IPS DF 6.9 (cell line): ENCODE data around the gene INTS6L.

Experiments used
- DNase-seq: peaks from one replicate; pipeline ENCODE4 v3.0.0-alpha.2; 2013; ENCODE audit warnings: low read depth, low spot score
- H3K27ac ChIP-seq: one replicate; pipeline ENCODE4 v1.5.1; 2013; ENCODE audit warnings: low read length, control low read depth
- H3K27me3 ChIP-seq: 2 replicates; pipeline ENCODE4 v1.6.1; 2013; ENCODE audit warnings: mild to moderate bottlenecking, low read length; ENCODE audit not compliant: control insufficient read depth, insufficient read depth
- H3K36me3 ChIP-seq: 2 replicates; pipeline ENCODE4 v1.6.1; 2013; ENCODE audit warnings: low read length; ENCODE audit not compliant: control insufficient read depth, insufficient read depth
- H3K4me1 ChIP-seq: 2 replicates; pipeline ENCODE4 v1.6.1; 2013; ENCODE audit warnings: low read length; ENCODE audit not compliant: control insufficient read depth, insufficient read depth
- H3K4me3 ChIP-seq: 2 replicates; pipeline ENCODE4 v1.5.1; 2013; ENCODE audit warnings: mild to moderate bottlenecking, low read length
- H3K9me3 ChIP-seq: 2 replicates; pipeline ENCODE4 v1.6.1; 2013; ENCODE audit warnings: low read length, inconsistent platforms; ENCODE audit not compliant: control insufficient read depth, insufficient read depth
- WGBS: extraction: QIAGEN DNeasy Blood & Tissue Kit; methylation state at CpG from one replicate; pipeline ENCODE4 v1.1.7; 2013; ENCODE audit warnings: mixed read lengths, missing lambda C conversion rate; ENCODE audit not compliant: insufficient read length, insufficient coverage; 5-methylcytosine and 5-hydroxymethylcytosine counted together

The INTS6L gene

DNA sequence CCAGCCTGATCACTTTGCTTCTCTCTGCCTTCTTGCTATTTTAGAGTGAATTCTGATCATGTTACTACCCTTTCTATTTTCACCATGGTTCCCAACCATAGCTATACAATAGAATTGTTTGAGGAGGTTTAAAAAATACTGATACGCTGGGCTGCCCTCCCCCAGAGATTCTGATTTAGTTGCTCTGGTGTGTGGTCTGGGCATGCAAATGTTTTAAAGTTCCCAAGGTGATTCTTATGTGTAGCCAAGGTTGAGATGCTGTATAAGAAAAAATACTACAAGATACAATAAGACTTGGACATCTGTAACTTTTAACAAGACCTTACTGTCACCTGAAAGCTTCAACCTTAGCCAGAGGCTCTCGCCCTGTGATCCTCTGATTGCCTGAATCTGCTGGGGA is 22.2 kb upstream of the INTS6L start:
- Histone ChIP-seq H3K9me3 (no peaks in the 10 kb centered on the region), H3K27ac (no peak overlapping the region), H3K36me3 (no peaks in the 10 kb centered on the region), H3K27me3 (no peaks in the 10 kb centered on the region), H3K4me3 (no peak overlapping the region), H3K4me1 (no peaks in the 10 kb centered on the region)
- no CpG with 5 or more reads among the region's 2 CpGs for WGBS
- no peak for DNase-seq

DNA sequence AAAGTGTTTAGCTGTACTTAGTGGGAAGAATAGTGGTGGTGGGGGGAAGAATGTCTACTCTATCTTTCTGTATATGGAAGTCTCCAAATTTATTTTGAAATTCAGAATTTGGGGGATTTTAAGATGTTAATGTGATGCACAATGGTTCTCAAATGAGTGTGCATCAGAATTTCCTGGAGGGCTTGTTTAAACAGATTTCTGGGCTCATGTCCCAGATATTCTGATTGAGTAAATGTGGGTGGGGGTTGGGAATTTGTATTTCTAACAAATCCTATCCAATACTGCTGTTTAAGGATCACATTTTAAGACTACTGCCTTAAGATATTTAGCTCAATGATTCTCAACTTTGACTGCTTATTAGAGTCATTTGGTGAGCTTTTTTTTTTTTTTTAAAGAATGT is 15.1 kb upstream of the INTS6L start:
- no peak for DNase-seq
- Histone ChIP-seq H3K4me1 (no peaks in the 10 kb centered on the region), H3K27ac (no peak overlapping the region)

DNA sequence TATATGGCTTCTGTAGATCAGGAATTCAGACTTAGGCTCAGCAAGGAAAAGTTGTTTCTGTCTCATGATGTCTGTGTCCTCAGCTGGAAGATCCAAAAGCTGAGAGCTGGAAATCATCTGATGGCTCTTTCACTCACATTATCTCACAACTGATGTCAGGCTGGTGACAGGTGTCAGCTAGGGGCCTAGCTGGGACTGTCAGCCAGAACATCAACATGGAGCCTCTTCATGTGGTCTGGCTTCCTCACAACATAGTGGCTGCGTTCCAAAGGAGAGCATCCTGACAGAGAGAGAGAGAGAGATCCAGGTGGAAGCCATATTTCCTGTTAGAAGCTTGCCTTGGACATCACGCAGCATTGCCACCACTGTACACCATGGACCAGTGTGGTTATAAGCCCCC is 10.6 kb upstream of the INTS6L start:
- no peak for DNase-seq
- no peak overlapping the region for H3K27ac ChIP-seq
- no peak overlapping the region for H3K4me3 ChIP-seq
- peaks cover 1% of the 10 kb centered on the region; the same call in 1 of the 2 replicates for H3K4me1 ChIP-seq
- H3K9me3 ChIP-seq: no peaks in the 10 kb centered on the region
- H3K36me3 ChIP-seq: no peaks in the 10 kb centered on the region
- WGBS: no CpG with 5 or more reads among the region's 2 CpGs
- H3K27me3 ChIP-seq: no peaks in the 10 kb centered on the region

More for the DNA sequence above, 15.1 kb upstream of the INTS6L start:
- no peaks in the 10 kb centered on the region for H3K9me3 ChIP-seq
- no peak overlapping the region for H3K4me3 ChIP-seq
- no peaks in the 10 kb centered on the region for H3K27me3 ChIP-seq
- no peaks in the 10 kb centered on the region for H3K36me3 ChIP-seq

DNA sequence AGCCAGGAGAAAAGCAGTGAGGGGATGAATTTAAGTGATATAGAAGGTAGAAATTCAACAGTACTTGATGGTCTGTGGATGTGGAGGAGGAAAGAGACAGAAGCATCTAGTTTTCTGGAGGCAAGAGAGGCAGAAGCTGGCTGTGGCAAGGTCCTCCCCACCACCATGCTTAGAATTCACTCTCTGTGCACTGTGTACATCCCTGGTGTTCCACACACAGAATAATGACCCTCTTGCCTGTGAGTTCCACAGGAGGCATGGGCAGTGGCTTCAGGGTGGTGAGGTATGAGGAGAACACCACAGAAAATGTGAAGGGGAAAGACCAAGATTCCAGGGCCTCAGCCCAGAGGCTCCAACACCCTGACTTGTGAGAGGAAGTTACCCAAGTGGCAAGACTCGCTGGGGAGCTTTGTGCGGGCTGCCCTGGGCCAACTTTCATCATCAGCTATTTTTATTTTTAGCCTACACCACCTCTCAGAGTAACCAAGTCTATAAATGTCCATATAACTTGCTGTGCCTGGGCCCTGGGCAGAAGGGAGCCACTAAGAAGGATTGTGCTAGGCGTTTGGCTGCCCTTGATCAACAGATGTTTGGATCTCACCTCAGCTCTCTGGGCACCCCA is 7.8 kb upstream of the INTS6L start:
- Histone ChIP-seq H3K27me3 (no peaks in the 10 kb centered on the region), H3K4me1 (peaks cover 1% of the 10 kb centered on the region; the same call in 1 of the 2 replicates), H3K36me3 (no peaks in the 10 kb centered on the region), H3K9me3 (no peaks in the 10 kb centered on the region), H3K4me3 (no peak overlapping the region), H3K27ac (no peak overlapping the region)
- no CpG with 5 or more reads among the region's 3 CpGs for WGBS
- no peak for DNase-seq

DNA sequence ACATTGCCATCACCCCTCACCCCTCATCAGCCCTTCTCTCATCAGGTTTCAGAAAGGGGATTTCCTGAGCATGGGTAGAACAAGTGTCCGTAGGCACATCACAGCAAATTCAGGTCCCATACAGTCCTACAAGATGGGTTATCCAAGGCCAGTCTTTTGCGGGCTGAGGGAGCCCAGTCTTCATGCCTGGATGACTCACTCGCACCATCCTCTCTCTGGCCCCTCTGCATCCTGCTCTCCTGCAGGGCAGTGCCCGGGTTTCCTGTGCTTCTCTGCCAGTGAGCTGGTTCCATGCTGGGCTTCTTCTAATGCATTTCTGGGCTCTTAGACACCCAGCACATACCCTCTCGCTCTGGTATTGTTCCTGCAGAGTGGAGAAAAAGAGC is 7.3 kb upstream of the INTS6L start:
- Histone ChIP-seq H3K27ac (no peak overlapping the region), H3K36me3 (no peaks in the 10 kb centered on the region), H3K27me3 (no peaks in the 10 kb centered on the region), H3K4me3 (no peak overlapping the region), H3K4me1 (peaks cover 1% of the 10 kb centered on the region; the same call in 1 of the 2 replicates), H3K9me3 (no peaks in the 10 kb centered on the region)
- DNase-seq: no peak
- no CpG with 5 or more reads among the region's 5 CpGs for WGBS

DNA sequence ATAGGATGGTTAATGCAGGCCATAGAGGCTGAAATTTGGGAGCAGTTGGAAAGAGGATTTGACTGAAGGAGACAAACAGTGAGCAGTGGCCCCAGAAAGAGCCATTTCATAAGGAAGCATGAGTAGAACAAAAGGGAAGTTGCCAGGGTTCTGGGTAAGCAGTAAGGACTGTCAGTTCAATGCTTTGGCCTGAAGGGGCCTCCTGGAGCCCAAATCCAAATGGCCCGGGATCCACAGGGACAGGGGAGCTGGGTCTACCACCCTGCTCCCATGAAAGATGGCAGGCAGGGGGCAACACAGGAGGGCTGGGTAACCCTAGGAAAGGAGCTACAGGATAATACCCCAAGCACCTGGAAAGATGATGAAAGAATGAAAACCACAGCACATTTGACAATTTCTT is 4.1 kb upstream of the INTS6L start:
- no CpG with 5 or more reads among the region's 1 CpG for WGBS
- Histone ChIP-seq H3K4me1 (peaks cover 1% of the 10 kb centered on the region; the same call in 1 of the 2 replicates), H3K4me3 (no peak overlapping the region), H3K27ac (no peak overlapping the region), H3K36me3 (no peaks in the 10 kb centered on the region), H3K9me3 (no peaks in the 10 kb centered on the region), H3K27me3 (no peaks in the 10 kb centered on the region)
- no peak for DNase-seq

DNA sequence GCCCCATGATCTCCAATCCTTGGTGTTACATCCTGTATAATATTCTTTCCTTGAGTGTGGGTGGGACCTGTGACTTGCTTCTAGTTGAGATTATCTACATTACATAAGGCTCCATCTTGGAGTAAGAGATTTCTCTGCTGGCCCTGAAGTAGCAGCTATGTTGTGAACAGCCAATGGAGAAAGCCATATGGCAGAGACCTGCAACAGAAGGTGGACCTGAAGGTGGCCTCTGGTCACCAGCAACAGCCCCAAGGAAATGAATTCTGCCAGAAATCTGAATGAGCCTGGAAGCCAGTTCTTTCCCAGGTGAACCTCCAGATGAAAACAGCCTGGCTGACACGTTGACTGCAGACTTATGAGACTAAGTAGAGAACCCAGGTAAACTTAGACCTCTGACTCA is 2.3 kb upstream of the INTS6L start:
- no peaks in the 10 kb centered on the region for H3K27me3 ChIP-seq
- H3K4me3 ChIP-seq: no peak overlapping the region
- DNase-seq: no peak
- H3K4me1 ChIP-seq: no peaks in the 10 kb centered on the region
- H3K27ac ChIP-seq: no peak overlapping the region
- no peaks in the 10 kb centered on the region for H3K9me3 ChIP-seq
- no CpG with 5 or more reads among the region's 1 CpG for WGBS
- H3K36me3 ChIP-seq: no peaks in the 10 kb centered on the region

DNA sequence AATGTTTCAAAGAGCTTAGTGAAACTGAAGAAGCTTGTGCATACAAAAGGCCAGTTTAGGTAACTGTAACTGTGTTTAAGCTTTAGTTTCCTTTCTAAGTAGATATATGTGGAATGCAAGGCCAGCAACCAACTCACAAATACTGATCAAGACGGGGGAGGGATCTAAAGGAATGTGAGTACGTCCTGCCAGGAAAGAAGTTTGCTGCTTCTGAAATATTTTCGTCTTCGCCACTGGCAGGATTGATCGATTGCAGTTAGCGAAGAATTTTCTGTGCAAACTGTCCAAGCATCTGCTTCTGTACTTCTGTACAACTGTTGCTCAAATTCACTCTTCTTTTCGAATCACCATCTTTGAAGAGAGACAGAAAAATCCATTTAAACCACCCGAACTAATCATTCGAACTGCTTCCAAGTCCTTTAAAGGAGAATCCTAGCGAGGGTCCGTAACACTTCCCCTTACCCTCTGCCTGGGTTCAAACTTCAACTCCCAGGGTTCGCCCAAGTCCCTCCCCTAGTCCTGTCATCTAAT is 373 bp upstream of the INTS6L start:
- Histone ChIP-seq H3K27me3 (no peaks in the 10 kb centered on the region), H3K27ac (no peak overlapping the region), H3K9me3 (no peaks in the 10 kb centered on the region), H3K4me3 (no peak overlapping the region; the same call in 1 of the 2 replicates), H3K4me1 (no peaks in the 10 kb centered on the region), H3K36me3 (no peaks in the 10 kb centered on the region)
- DNase-seq: no peak
- no CpG with 5 or more reads among the region's 12 CpGs for WGBS

DNA sequence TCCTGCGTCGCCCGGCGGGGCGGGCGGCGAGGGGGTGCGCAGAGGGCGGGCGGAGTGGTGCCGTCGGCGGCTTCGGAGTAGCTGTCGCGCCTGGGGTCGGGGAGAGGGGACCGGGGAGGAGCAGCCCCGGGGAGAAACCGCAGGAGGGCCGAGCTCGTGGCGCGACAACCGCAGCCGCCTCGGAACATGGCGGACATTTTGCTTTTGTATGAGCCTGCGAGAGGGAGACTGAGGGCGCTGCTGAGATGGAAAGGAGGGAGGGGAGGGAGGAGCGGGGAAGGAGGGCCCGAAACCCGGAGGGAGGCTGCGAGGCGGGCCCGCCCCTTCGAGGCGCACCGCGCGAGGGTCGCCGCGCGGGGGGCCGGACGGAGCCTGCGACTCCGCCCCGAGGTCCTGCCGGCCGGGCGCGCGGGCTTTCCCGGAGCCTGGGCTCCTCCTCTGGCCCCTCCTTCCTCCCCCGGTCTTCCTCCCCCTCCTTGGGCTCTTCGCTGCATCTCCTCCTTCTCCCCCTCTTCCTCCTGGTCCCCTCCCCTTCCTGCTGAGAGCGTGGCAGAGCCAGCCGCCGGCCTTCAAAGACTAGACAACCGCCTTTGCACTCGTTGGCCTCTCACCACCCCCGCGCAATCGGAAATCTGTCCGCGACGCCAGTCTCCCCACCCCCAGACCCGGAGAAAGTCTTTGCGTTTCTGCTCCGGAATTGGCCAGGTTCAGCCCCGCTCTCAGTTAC is 1.1 kb downstream of the INTS6L start:
- DNase-seq: no peak
- no peaks in the 10 kb centered on the region for H3K4me1 ChIP-seq
- H3K4me3 ChIP-seq: peak overlapping the region; percentile 95; the same call in 1 of the 2 replicates
- no peak overlapping the region for H3K27ac ChIP-seq
- no peaks in the 10 kb centered on the region for H3K27me3 ChIP-seq
- H3K9me3 ChIP-seq: no peaks in the 10 kb centered on the region
- H3K36me3 ChIP-seq: no peaks in the 10 kb centered on the region
- no CpG with 5 or more reads among the region's 73 CpGs for WGBS

DNA sequence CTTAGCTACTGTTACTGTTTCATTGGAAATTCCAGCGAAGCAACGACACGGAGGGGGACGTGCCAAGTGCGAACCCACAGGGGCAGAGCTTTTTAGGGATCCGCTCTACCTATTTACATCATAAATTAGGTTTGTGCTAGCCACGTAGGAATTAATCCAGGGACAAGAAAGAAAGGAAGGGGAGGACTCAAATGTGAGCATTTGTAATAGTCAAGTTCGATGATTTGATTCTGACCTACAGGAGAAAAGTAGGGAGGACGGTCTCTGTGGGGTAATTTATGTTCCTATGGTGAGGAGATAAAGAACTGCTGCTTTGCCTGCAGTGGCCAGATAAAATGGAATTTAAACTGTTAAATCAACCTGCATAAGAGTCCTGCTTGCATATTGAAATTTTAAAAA is 1.7 kb downstream of the INTS6L start:
- WGBS: no CpG with 5 or more reads among the region's 9 CpGs
- Histone ChIP-seq H3K36me3 (no peaks in the 10 kb centered on the region), H3K27ac (no peak overlapping the region), H3K27me3 (no peaks in the 10 kb centered on the region), H3K4me1 (no peaks in the 10 kb centered on the region), H3K4me3 (peak overlapping the region; percentile 58; the same call in 1 of the 2 replicates), H3K9me3 (no peaks in the 10 kb centered on the region)
- no peak for DNase-seq
